MM.1S (cell line): Measurements from ENCODE around the gene FA2H.
"Not testable (repeated sequence)": the region's sequence is repeated elsewhere in the genome, so short reads cannot be mapped to it uniquely, and the experiment has no call there.

Experiments used
- DNase-seq: peaks from one replicate; pipeline ENCODE4 v3.0.0-alpha.2; 2015
- H2AFZ ChIP-seq: fragments of 300-600 bp; sonication (generic); 2 replicates; pipeline ENCODE4 v1.6.0; 2016; ENCODE audit warnings: antibody characterized with exemption, low read length
- H3F3A ChIP-seq: fragments of 300-600 bp; sonication (generic); 2 replicates; pipeline ENCODE4 v1.6.1; 2016; ENCODE audit warnings: mild to moderate bottlenecking, antibody characterized with exemption, low read length, moderate library complexity, mixed read lengths; ENCODE audit not compliant: insufficient read depth
- H3K27ac ChIP-seq: fragments of 300-600 bp; sonication (generic); 2 replicates; pipeline ENCODE4 v1.5.1; 2016; ENCODE audit warnings: mild to moderate bottlenecking, low read length
- H3K27me3 ChIP-seq: fragments of 300-600 bp; sonication (generic); replicated peaks from 2 replicates; pipeline ENCODE4 v1.6.0; 2016; ENCODE audit warnings: low read length; ENCODE audit not compliant: insufficient read depth
- H3K36me3 ChIP-seq: fragments of 300-600 bp; sonication (generic); replicated peaks from 2 replicates; pipeline ENCODE4 v1.6.1; 2016; ENCODE audit warnings: mild to moderate bottlenecking, low read length, mixed read lengths; ENCODE audit not compliant: insufficient read depth
- H3K4me1 ChIP-seq: fragments of 300-600 bp; sonication (generic); 2 replicates; pipeline ENCODE4 v1.6.1; 2016; ENCODE audit warnings: low read length, mixed read lengths
- H3K4me2 ChIP-seq: fragments of 300-600 bp; sonication (generic); 2 replicates; pipeline ENCODE4 v1.6.0; 2016; ENCODE audit warnings: low read depth, low read length
- H3K4me3 ChIP-seq: fragments of 300-600 bp; sonication (generic); 2 replicates; pipeline ENCODE4 v1.5.1; 2016; ENCODE audit warnings: low read length, mixed read lengths
- H3K79me2 ChIP-seq: fragments of 300-600 bp; sonication (generic); 2 replicates; pipeline ENCODE4 v1.6.1; 2016; ENCODE audit warnings: mixed run types, low read length, mixed read lengths
- H3K9ac ChIP-seq: fragments of 300-600 bp; sonication (generic); 2 replicates; pipeline ENCODE4 v1.6.1; 2016; ENCODE audit warnings: low read length, mixed read lengths
- H3K9me2 ChIP-seq: fragments of 300-600 bp; sonication (generic); replicated peaks from 2 replicates; pipeline ENCODE4 v1.6.1; 2016; ENCODE audit warnings: mild to moderate bottlenecking, low read length, mixed read lengths; ENCODE audit not compliant: insufficient read depth
- H3K9me3 ChIP-seq: fragments of 300-600 bp; sonication (generic); replicated peaks from 2 replicates; pipeline ENCODE4 v1.6.1; 2016; ENCODE audit warnings: mild to moderate bottlenecking, low read length, mixed read lengths; ENCODE audit not compliant: insufficient read depth
- H4K20me1 ChIP-seq: fragments of 300-600 bp; sonication (generic); 2 replicates; pipeline ENCODE4 v1.6.1; 2016; ENCODE audit warnings: mild to moderate bottlenecking, low read length, moderate library complexity, mixed read lengths; ENCODE audit not compliant: insufficient read depth
- CTCF ChIP-seq: fragments of 300-600 bp; sonication (generic); IDR thresholded peaks from 2 replicates; pipeline ENCODE4 v1.5.1; 2016; ENCODE audit warnings: antibody characterized with exemption, low read length, mixed read lengths
- EZH2 ChIP-seq: fragments of 300-600 bp; sonication (generic); optimal IDR thresholded peaks from 2 replicates; pipeline ENCODE3; 2017; ENCODE audit warnings: low read depth, mild to moderate bottlenecking, antibody characterized with exemption, low read length, mixed read lengths
- EZH2phosphoT487 ChIP-seq: fragments of 300-600 bp; sonication (generic); IDR thresholded peaks from 2 replicates; pipeline ENCODE4 v1.6.1; 2018; ENCODE audit warnings: antibody characterized with exemption, low read length

The FA2H gene

GRCh38 chr16:74725651-74726455, 48.8 kb downstream of the FA2H start:
- no peaks in the 10 kb centered on the region for H3F3A ChIP-seq
- no peaks in the 10 kb centered on the region for H3K36me3 ChIP-seq
- DNase-seq, result no peak

GRCh38 chr16:74724820-74725549, 49.6 kb downstream of the FA2H start:
- no peaks in the 10 kb centered on the region for H3K27me3 ChIP-seq
- H3K9ac ChIP-seq, result no peak overlapping the region
- H3K27ac ChIP-seq, result no peak overlapping the region
- H3K36me3 ChIP-seq, result no peaks in the 10 kb centered on the region
- no peak overlapping the region for H3K4me2 ChIP-seq
- no peak overlapping the region for H2AFZ ChIP-seq
- no peaks in the 10 kb centered on the region for H3K9me2 ChIP-seq
- H3K4me1 ChIP-seq, result no peaks in the 10 kb centered on the region
- H3K79me2 ChIP-seq, result no peaks in the 10 kb centered on the region
- H3K4me3 ChIP-seq, result no peak overlapping the region
- no peak for DNase-seq
- H3K9me3 ChIP-seq, result no peaks in the 10 kb centered on the region
- no peaks in the 10 kb centered on the region for H3F3A ChIP-seq
- H4K20me1 ChIP-seq, result no peaks in the 10 kb centered on the region
- TF ChIP-seq EZH2phosphoT487 (no peak), CTCF (no peak), EZH2 (no peak)

More at GRCh38 chr16:74725651-74726455, 48.8 kb downstream of the FA2H start:
- Histone ChIP-seq H3K4me1 (no peaks in the 10 kb centered on the region), H3K9me3 (no peaks in the 10 kb centered on the region), H3K9ac (no peak overlapping the region), H2AFZ (no peak overlapping the region), H3K79me2 (no peaks in the 10 kb centered on the region), H3K4me2 (no peak overlapping the region), H3K27me3 (no peaks in the 10 kb centered on the region), H4K20me1 (no peaks in the 10 kb centered on the region), H3K9me2 (no peaks in the 10 kb centered on the region), H3K4me3 (no peak overlapping the region), H3K27ac (no peak overlapping the region)
- TF ChIP-seq EZH2phosphoT487 (no peak), EZH2 (no peak)

GRCh38 chr16:74723256-74723655, 51.4 kb downstream of the FA2H start:
- DNase-seq, result no peak
- Histone ChIP-seq H3K27me3 (no peaks in the 10 kb centered on the region), H3K4me1 (no peaks in the 10 kb centered on the region), H3F3A (no peaks in the 10 kb centered on the region), H3K36me3 (no peaks in the 10 kb centered on the region), H3K9me2 (no peaks in the 10 kb centered on the region), H3K4me3 (no peak overlapping the region), H3K9ac (no peak overlapping the region), H4K20me1 (no peaks in the 10 kb centered on the region), H3K79me2 (no peaks in the 10 kb centered on the region), H3K9me3 (no peaks in the 10 kb centered on the region), H3K27ac (no peak overlapping the region), H3K4me2 (no peak overlapping the region), H2AFZ (no peak overlapping the region)
- TF ChIP-seq EZH2phosphoT487, result no peak
- no peak for TF ChIP-seq CTCF
- no peak for TF ChIP-seq EZH2

GRCh38 chr16:74722156-74722555, 52.5 kb downstream of the FA2H start:
- not testable (repeated sequence) for H3K9ac ChIP-seq, H3K79me2 ChIP-seq, H3K4me2 ChIP-seq, H3K36me3 ChIP-seq, H3K4me1 ChIP-seq, DNase-seq, H3K9me3 ChIP-seq, H3K9me2 ChIP-seq, H4K20me1 ChIP-seq, H3K27ac ChIP-seq, H3K4me3 ChIP-seq, H2AFZ ChIP-seq, H3K27me3 ChIP-seq, H3F3A ChIP-seq
